GM15510 (cell line): ENCODE data around the gene LDB2.

Source experiments
- POLR2A ChIP-seq: IDR thresholded peaks from 3 replicates; pipeline ENCODE4 v1.6.1; 2011; ENCODE audit warnings: borderline replicate concordance; ENCODE audit not compliant: insufficient read length; ENCODE audit errors: extremely low read depth

Gene LDB2

DNA sequence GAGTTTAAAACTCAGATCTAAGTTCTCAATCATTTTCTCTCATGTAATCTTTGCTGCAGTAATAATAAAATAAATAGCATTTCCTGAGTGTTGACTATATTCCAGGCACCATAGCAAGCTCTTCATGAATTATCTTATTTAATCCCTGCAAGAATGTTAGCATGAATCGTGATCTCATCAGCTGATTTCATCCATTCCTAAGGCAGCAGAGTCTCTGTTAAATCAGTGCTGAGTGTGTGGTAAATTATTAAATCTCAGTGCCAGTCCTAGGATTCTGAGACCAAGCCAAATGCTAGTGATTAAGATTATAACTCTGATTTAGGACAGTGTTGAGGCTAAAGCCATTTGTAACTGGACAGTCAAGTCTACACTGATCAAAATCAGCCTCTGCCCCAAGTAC is 431.9 kb downstream of the LDB2 start:
- TF ChIP-seq POLR2A, result no peak

DNA sequence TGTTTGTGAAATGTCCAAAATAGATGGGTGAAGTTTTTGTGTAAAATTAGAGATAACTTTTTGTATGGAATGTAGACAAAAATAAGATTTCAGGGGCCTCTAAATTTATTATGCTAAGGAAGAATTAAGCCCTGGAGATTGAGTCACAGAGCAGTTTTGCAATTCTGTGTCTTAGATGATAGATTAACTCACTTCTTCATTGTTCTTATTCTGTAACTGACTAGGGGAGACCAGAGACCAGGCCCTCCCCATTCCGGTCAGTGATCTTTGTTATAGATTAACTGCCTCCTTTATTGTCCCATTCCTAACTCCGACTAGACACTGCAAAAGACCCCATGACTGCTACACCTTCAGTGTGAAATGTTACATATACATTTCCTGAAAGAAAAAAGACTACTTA is 433.8 kb downstream of the LDB2 start:
- no peak for TF ChIP-seq POLR2A

- no peak for TF ChIP-seq POLR2A
Measured at GRCh38 chr4:16462656-16463055, 435.8 kb downstream of the LDB2 start.

DNA sequence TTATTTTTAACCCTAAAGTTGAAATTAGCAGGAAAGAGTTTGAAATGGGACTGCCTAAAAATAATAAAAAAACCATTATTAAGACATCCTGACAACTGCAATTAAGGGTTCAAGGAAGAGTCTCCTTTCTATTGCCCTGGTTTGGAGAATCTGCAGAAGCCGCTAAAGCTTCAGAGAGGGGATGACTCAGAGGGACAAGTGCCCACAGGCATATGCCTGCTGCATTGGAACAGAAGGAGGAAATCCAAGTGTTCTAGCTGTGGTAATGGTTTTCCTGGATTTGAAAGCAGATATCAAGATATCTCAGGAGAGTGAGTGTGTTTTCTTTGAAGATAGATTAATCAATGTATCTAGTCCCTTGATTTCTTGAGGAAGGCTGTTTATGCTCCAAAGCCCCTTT is 437.1 kb downstream of the LDB2 start:
- TF ChIP-seq POLR2A, result no peak

- no peak for TF ChIP-seq POLR2A
Measured at GRCh38 chr4:16457944-16458343, 440.5 kb downstream of the LDB2 start.
